22Rv1 (cell line): ENCODE data around the gene ESR1.

Source experiments
- H3K27ac ChIP-seq: fragments of 450-650 bp; 2 replicates; pipeline ENCODE4 v1.5.1; 2017
- CTCF ChIP-seq: fragments of 450-650 bp; IDR thresholded peaks from 2 replicates; pipeline ENCODE4 v1.5.1; 2017; ENCODE audit warnings: mild to moderate bottlenecking
- ZFX ChIP-seq: fragments of 450-650 bp; IDR thresholded peaks from 2 replicates; pipeline ENCODE4 v1.6.1; 2017; ENCODE audit warnings: antibody characterized with exemption, borderline replicate concordance

The ESR1 gene

GRCh38 chr6:152087701-152088100, 280.2 kb downstream of the ESR1 start:
- H3K27ac ChIP-seq = no peak overlapping the region
- TF ChIP-seq ZFX (no peak), CTCF (no peak)

DNA sequence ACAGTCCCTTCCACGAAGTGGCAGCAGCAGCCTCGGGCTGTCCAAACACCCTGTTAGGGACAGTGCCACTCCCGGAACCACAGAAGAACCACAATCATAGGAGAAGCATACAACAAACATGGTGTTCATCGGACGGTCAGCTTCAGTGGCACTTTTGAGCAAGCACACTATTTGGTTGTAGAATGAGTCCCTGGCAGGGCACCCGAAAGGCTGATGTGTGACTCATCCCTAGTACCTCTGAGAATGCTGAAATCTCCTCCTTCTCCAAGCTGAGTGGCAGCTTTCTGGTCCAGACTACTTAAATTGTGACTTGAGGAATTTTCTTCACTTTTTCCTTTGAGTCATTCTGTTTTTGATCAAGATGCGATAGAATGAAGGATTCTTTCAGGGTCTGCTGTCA, 282.5 kb downstream of the ESR1 start:
- TF ChIP-seq CTCF (no peak), ZFX (no peak)
- no peak overlapping the region for H3K27ac ChIP-seq

- no peak overlapping the region for H3K27ac ChIP-seq
- TF ChIP-seq ZFX (no peak), CTCF (no peak)
These were observed 283.7 kb downstream of the ESR1 start for GRCh38 chr6:152091201-152091600.

- H3K27ac ChIP-seq = no peak overlapping the region
- TF ChIP-seq CTCF = no peak
- no peak for TF ChIP-seq ZFX
These were observed 284.4 kb downstream of the ESR1 start for GRCh38 chr6:152091851-152092341.

DNA sequence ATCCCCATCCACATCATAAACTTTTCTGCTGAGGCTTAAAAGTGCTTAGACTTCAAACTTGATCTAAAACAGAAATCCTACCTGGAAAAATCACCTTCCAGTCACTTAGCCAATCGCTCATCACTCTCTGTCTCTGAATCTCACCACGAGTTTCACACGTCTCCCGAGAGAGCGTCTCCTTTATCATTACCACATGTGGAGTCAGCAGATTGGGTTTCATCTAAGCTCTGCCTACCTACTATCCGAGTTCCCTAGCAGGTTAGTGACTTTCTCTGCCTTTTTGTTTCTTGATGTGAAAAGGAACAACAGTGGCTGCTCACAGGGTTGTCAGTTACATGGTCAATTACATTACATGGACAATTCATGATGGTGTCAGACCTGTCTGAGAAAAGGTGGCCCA, 286.2 kb downstream of the ESR1 start:
- no peak for TF ChIP-seq ZFX
- H3K27ac ChIP-seq = no peak overlapping the region

GRCh38 chr6:152094276-152094675, 286.8 kb downstream of the ESR1 start:
- H3K27ac ChIP-seq = no peak overlapping the region
- TF ChIP-seq ZFX = no peak
- TF ChIP-seq CTCF = no peak

- TF ChIP-seq ZFX (no peak), CTCF (no peak)
- no peak overlapping the region for H3K27ac ChIP-seq
These were observed 287.6 kb downstream of the ESR1 start for GRCh38 chr6:152094992-152095592.
